Adrenal gland (tissue), 12 donors: ENCODE results near the gene PXYLP1. TPM values are rescaled to one million over a fixed set of nuclear protein-coding genes. Genes with fewer than 3 reads are reported as not detected.

Experiments
- DNase-seq, 7 donors: peaks; one replicate each; pipeline ENCODE4 v3.0.0-alpha.2; 2019 to 2020
- H3K27ac ChIP-seq, 5 donors: fragments of 200-600 bp; sonication (generic) in 4 of 5; 1 replicate in 3 of 5; 2 replicates in 2 of 5; pipeline versions ENCODE4 v1.5.1 to v1.8.0; 2016 to 2020; ENCODE audit warnings: mild to moderate bottlenecking in 1 of 5
- H3K27me3 ChIP-seq: fragments of 200-600 bp; 2 replicates; pipeline ENCODE4 v1.8.0; 2021
- H3K36me3 ChIP-seq, 2 donors: fragments of 200-600 bp; replicated peaks in 1 of 2; 1 replicate in 1 of 2; 2 replicates in 1 of 2; pipeline versions ENCODE4 v1.5.1 to v1.8.0; 2018 to 2022
- H3K4me1 ChIP-seq, 2 donors: fragments of 200-600 bp; replicated peaks in 1 of 2; 1 replicate in 1 of 2; 2 replicates in 1 of 2; pipeline versions ENCODE4 v1.5.1 to v1.8.0; 2018 to 2021
- H3K4me3 ChIP-seq, 4 donors: fragments of 200-600 bp; sonication (generic) in 3 of 4; one replicate each; pipeline ENCODE4 v1.5.1; 2016 to 2018
- H3K9me3 ChIP-seq, 3 donors: fragments of 200-600 bp; sonication (generic) in 1 of 3; replicated peaks in 1 of 3; 1 replicate in 2 of 3; 2 replicates in 1 of 3; pipeline versions ENCODE4 v1.5.1 to v1.8.0; 2016 to 2021
- CTCF ChIP-seq, 6 experiments: fragments of 450-650 bp in 4 of 6; fragments of 200-600 bp in 2 of 6; sonication (generic) in 1 of 6; IDR thresholded peaks; 1 replicate in 5 of 6; 2 replicates in 1 of 6; pipeline versions ENCODE4 v1.5.1 to v1.8.0; 2016 to 2021; ENCODE audit warnings: antibody characterized with exemption in 6 of 6, mild to moderate bottlenecking in 2 of 6, moderate library complexity in 1 of 6
- POLR2A ChIP-seq, 2 donors: fragments of 450-650 bp; IDR thresholded peaks; one replicate each; pipeline ENCODE4 v1.6.1; 2017; ENCODE audit warnings: antibody characterized with exemption in 2 of 2, mild to moderate bottlenecking in 2 of 2, moderate library complexity in 1 of 2
- WGBS, 4 donors: extraction: QIAGEN DNeasy Blood & Tissue Kit in 2 of 4; methylation state at CpG; one replicate each; pipeline versions ENCODE4 v1.1.5 to v1.1.7; 2013 to 2017; 5-methylcytosine and 5-hydroxymethylcytosine counted together
- intact Hi-C, 2 donors: fragments of 100-400 bp; cut with DNase I; formaldehyde crosslinking; loops; one replicate each; pipeline versions ENCODE4 v1.14.1 to v1.15.0; 2022 to 2023
- polyA plus RNA-seq, 3 donors: library from polyadenylated mRNA; stranded (reverse); fragments of 200-250 nt in 2 of 3; fragments of 350-450 nt in 1 of 3; fragmentation: Illumina TruSeq in 1 of 3; extraction: RNeasy Lipid Tissue Mini Kit (QIAGEN cat#74804) in 1 of 3; gene quantifications; one replicate each; pipeline ENCODE4 v1.2.3, GENCODE V29; 2013 to 2014
- total RNA-seq, 9 donors: library from RNA; depleted of rRNA in 4 of 9; stranded (reverse); fragments of >200 nt in 4 of 9; fragments of 120-200 nt in 1 of 9; fragmentation: NEBNext Ultra II Directional in 1 of 9; extraction: Animal tissue kit (Norgen Biotek cat#: 25700) in 1 of 9; gene quantifications; one replicate each; pipeline versions ENCODE4 v1.1.0 to v1.2.4, GENCODE V29; 2013 to 2023
- donor health status: healthy with polysubstance abuse.
- donor health status: Bipolar disorder and iron deficiency.
- donor health status: DM: yes; HTN: yes; CAD: no.
- donor health status: DM: no; HTN: no; CAD: no.
- donor health status: DM: no; HTN: no; CAD: no.
- donor health status: DM: yes; HTN: yes; CAD: no.

Gene PXYLP1
- total and polyA plus RNA-seq, 12 donors, result 5.5 to 22.7 (median 8.1) TPM

GRCh38 chr3:141250342-141250741 is 18.7 kb downstream of the PXYLP1 start:
- H3K4me1 ChIP-seq, result no peaks in the 10 kb centered on the region
- peak in 1 of 7 donors; percentile 45 for DNase-seq
- no peak overlapping the region for H3K4me3 ChIP-seq
- H3K36me3 ChIP-seq, result no peaks in the 10 kb centered on the region
- 80 to 93% (median 90%) methylated on average over 4 to 5 of the region's 5 CpGs for WGBS, 4 donors
- no peak for TF ChIP-seq CTCF (IDR thresholded peaks at IDR 0.05)
- TF ChIP-seq POLR2A (IDR thresholded peaks at IDR 0.05), result no peak
- H3K9me3 ChIP-seq, result no peaks in the 10 kb centered on the region
- intact Hi-C loops, result no loop called here
- no peak overlapping the region for H3K27ac ChIP-seq
- H3K27me3 ChIP-seq, result no peaks in the 10 kb centered on the region

GRCh38 chr3:141250828-141251227 is 19.2 kb downstream of the PXYLP1 start:
- WGBS, 4 donors, result 90 to 96% (median 93%) methylated on average over 4 of the region's 4 CpGs
- no peaks in the 10 kb centered on the region for H3K27me3 ChIP-seq
- no peaks in the 10 kb centered on the region for H3K9me3 ChIP-seq
- H3K4me3 ChIP-seq, result no peak overlapping the region
- H3K4me1 ChIP-seq, result no peaks in the 10 kb centered on the region
- DNase-seq, result no peak
- H3K27ac ChIP-seq, result no peak overlapping the region
- intact Hi-C loops, result no loop called here
- no peaks in the 10 kb centered on the region for H3K36me3 ChIP-seq
- TF ChIP-seq CTCF (IDR thresholded peaks at IDR 0.05), result no peak
- TF ChIP-seq POLR2A (IDR thresholded peaks at IDR 0.05), result no peak

- TF ChIP-seq POLR2A (IDR thresholded peaks at IDR 0.05), result no peak
- TF ChIP-seq CTCF (IDR thresholded peaks at IDR 0.05), result no peak
- WGBS, 4 donors, result 90 to 96% (median 92%) methylated on average over 2 of the region's 2 CpGs
- Histone ChIP-seq H3K27me3 (no peaks in the 10 kb centered on the region), H3K4me3 (no peak overlapping the region), H3K9me3 (no peaks in the 10 kb centered on the region), H3K27ac (no peak overlapping the region), H3K36me3 (no peaks in the 10 kb centered on the region), H3K4me1 (no peaks in the 10 kb centered on the region)
- no peak for DNase-seq
- intact Hi-C loops, result no loop called here
These were observed 21.7 kb downstream of the PXYLP1 start for GRCh38 chr3:141253326-141253725.

- 95 to 97% (median 97%) methylated on average over 11 of the region's 11 CpGs for WGBS, 4 donors
These were observed 22.2 kb downstream of the PXYLP1 start for GRCh38 chr3:141253811-141254210.

More at GRCh38 chr3:141253811-141254210, 22.2 kb downstream of the PXYLP1 start:
- no peak for TF ChIP-seq POLR2A (IDR thresholded peaks at IDR 0.05)
- TF ChIP-seq CTCF (IDR thresholded peaks at IDR 0.05), result no peak
- H3K36me3 ChIP-seq, result no peaks in the 10 kb centered on the region
- H3K27ac ChIP-seq, result no peak overlapping the region
- H3K4me1 ChIP-seq, result no peaks in the 10 kb centered on the region
- H3K27me3 ChIP-seq, result no peaks in the 10 kb centered on the region
- H3K9me3 ChIP-seq, result no peaks in the 10 kb centered on the region
- intact Hi-C loops, result no loop called here
- no peak for DNase-seq
- H3K4me3 ChIP-seq, result no peak overlapping the region
